Measurements from ENCODE around the gene RBM47.
"Not testable (repeated sequence)": the region's sequence is repeated elsewhere in the genome, so short reads cannot be mapped to it uniquely, and the experiment has no call there.

The RBM47 gene

DNA sequence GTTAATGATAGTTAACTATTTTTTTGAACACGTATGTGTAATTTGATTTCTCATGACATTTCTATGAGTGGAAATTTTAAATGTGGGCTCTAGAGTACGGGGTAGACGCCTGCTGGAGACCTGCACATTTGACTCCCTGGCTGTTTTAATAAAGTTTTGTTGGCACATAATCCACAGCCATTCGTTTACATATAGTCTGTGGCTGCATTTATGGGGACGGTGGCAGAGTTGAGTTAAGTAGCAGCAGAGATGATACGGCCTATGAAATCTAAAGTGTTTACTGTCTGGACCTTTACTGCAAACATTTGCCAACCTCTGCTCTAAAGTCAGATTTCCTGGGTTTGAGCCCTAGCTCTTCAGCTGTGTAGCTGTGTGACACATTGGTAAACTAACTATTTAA, 175.8 kb downstream of the RBM47 start:
- Histone ChIP-seq H3K4me3 (IDR thresholded peaks at IDR 0.05; ENCODE audit: insufficient read depth, low read depth, low read length) (no peak overlapping the region), H2AFZ (ENCODE audit: low read depth) (no peak overlapping the region), H3K36me3 (ENCODE audit: insufficient read depth) (no peaks in the 10 kb centered on the region), H3K4me2 (no peak overlapping the region), H3K27me3 (ENCODE audit: insufficient read depth, low read depth) (no peaks in the 10 kb centered on the region), H3K4me1 (ENCODE audit: low read depth, poor library complexity, severe bottlenecking) (peaks cover 44% of the 10 kb centered on the region), H3K9ac (no peak overlapping the region), H3K79me2 (ENCODE audit: insufficient read depth, low read depth) (no peaks in the 10 kb centered on the region), H3K27ac (no peak overlapping the region), H4K20me1 (ENCODE audit: insufficient read depth) (no peaks in the 10 kb centered on the region)
- TF ChIP-seq, protein P1, sequence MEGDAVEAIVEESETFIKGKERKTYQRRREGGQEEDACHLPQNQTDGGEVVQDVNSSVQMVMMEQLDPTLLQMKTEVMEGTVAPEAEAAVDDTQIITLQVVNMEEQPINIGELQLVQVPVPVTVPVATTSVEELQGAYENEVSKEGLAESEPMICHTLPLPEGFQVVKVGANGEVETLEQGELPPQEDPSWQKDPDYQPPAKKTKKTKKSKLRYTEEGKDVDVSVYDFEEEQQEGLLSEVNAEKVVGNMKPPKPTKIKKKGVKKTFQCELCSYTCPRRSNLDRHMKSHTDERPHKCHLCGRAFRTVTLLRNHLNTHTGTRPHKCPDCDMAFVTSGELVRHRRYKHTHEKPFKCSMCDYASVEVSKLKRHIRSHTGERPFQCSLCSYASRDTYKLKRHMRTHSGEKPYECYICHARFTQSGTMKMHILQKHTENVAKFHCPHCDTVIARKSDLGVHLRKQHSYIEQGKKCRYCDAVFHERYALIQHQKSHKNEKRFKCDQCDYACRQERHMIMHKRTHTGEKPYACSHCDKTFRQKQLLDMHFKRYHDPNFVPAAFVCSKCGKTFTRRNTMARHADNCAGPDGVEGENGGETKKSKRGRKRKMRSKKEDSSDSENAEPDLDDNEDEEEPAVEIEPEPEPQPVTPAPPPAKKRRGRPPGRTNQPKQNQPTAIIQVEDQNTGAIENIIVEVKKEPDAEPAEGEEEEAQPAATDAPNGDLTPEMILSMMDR (conservative IDR thresholded peaks at IDR 0.05; ENCODE audit: low read depth, low read length): no peak

DNA sequence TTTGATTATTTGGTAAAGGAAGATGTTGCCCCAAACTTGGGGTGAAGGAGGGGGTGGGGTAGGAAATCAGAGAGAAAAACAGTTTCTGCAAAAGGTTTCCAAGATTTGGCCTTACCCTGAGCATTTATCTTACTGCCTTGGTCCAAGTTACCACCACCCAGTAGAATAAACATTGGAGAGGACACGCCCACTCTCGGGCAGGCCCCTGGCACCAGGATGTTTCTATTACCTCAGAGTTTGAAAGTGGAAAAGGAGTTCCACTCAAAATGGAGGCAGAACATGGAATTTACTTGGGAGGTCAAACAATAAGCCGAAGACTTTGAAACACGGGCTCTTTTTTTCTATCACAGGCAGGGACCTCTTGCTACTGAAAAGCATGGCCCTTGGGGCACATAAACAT, 180.8 kb downstream of the RBM47 start:
- no peak overlapping the region for H3K9ac ChIP-seq
- H3K27ac ChIP-seq: no peak overlapping the region
- peaks cover 46% of the 10 kb centered on the region for H3K4me1 ChIP-seq (ENCODE audit: low read depth, poor library complexity, severe bottlenecking)
- no peak overlapping the region for H3K4me3 ChIP-seq (IDR thresholded peaks at IDR 0.05; ENCODE audit: insufficient read depth, low read depth, low read length)
- no peaks in the 10 kb centered on the region for H4K20me1 ChIP-seq (ENCODE audit: insufficient read depth)
- no peaks in the 10 kb centered on the region for H3K79me2 ChIP-seq (ENCODE audit: insufficient read depth, low read depth)
- H2AFZ ChIP-seq (ENCODE audit: low read depth): no peak overlapping the region
- no peak overlapping the region for H3K4me2 ChIP-seq
- H3K36me3 ChIP-seq (ENCODE audit: insufficient read depth): no peaks in the 10 kb centered on the region
- TF ChIP-seq, protein P1 (conservative IDR thresholded peaks at IDR 0.05; ENCODE audit: low read depth, low read length): no peak
- H3K27me3 ChIP-seq (ENCODE audit: insufficient read depth, low read depth): no peaks in the 10 kb centered on the region

DNA sequence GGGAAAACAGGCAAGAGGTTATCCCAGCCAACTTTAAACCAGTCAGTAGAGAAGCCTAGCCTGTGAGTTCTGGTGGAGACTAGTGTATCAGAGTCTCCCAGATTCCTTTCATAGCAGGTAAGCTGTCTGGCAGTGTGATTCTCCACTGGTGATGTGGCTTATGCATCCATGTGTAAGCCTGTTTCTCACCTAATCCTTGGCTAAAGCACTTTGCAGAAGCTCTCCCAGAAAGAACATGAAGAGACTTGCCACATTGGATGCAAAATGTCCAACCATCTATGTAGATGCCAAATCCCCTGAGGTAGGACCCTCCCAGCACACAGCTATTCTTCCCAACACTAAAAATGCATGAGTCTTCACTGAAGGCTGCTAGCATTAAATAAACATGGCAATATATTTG, 182.8 kb downstream of the RBM47 start:
- Histone ChIP-seq H3K36me3 (ENCODE audit: insufficient read depth) (no peaks in the 10 kb centered on the region), H3K9ac (no peak overlapping the region)
- TF ChIP-seq, protein P1 (conservative IDR thresholded peaks at IDR 0.05; ENCODE audit: low read depth, low read length): no peak

DNA sequence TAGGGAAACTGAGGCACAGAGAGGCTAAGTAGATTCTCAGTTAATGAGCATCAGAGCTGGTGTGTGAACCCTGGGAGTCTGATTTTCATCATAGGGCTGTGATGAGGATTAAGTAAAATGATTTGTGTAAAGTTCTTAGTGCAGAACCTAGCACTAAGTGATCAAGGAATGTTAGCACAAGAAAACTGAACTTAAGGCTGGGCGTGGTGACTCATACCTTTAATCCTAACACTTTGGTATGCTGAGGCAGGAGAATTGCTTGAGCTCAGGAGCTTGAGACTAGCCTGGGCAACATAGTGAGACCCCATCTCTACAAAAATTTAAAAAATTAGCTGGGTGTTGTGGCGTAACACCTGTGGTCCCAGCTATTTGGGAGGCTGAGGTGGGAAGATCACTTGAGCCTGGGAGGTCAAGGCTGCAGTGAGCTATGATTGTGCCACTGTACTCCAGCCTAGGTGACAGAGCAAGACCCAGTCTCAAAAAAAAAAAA, 183.4 kb downstream of the RBM47 start:
- peaks cover 36% of the 10 kb centered on the region for H3K4me1 ChIP-seq (ENCODE audit: low read depth, poor library complexity, severe bottlenecking)
- not testable (repeated sequence) for H3K27me3 ChIP-seq (ENCODE audit: insufficient read depth, low read depth); H3K36me3 ChIP-seq (ENCODE audit: insufficient read depth); H4K20me1 ChIP-seq (ENCODE audit: insufficient read depth); H3K4me3 ChIP-seq (IDR thresholded peaks at IDR 0.05; ENCODE audit: insufficient read depth, low read depth, low read length); H2AFZ ChIP-seq (ENCODE audit: low read depth); H3K4me2 ChIP-seq; H3K79me2 ChIP-seq (ENCODE audit: insufficient read depth, low read depth); H3K9ac ChIP-seq; H3K27ac ChIP-seq

More for the DNA sequence above, 182.8 kb downstream of the RBM47 start:
- Histone ChIP-seq H3K27me3 (ENCODE audit: insufficient read depth, low read depth) (no peaks in the 10 kb centered on the region), H3K79me2 (ENCODE audit: insufficient read depth, low read depth) (no peaks in the 10 kb centered on the region), H3K4me2 (no peak overlapping the region), H3K4me3 (IDR thresholded peaks at IDR 0.05; ENCODE audit: insufficient read depth, low read depth, low read length) (no peak overlapping the region), H2AFZ (ENCODE audit: low read depth) (no peak overlapping the region), H4K20me1 (ENCODE audit: insufficient read depth) (no peaks in the 10 kb centered on the region), H3K4me1 (ENCODE audit: low read depth, poor library complexity, severe bottlenecking) (peaks cover 37% of the 10 kb centered on the region), H3K27ac (no peak overlapping the region)

DNA sequence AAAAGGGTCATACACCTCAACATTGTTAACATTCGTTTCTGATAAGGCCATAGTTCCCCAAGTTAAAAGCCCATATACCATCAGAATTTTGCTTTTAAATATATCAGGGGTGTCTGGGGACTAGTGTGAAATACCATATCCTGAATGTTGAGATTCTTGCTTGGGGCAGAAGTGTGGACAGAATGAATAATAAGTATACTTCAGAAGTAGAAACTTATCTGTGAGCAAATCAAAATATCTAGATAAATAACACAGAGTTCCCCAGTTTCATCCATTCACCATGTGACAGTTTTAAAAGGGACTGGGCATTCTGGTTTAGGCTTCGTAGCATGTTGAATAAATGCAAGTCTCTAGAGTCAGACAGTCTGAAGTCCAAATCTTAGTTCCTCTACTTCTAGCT, 184.0 kb downstream of the RBM47 start:
- H4K20me1 ChIP-seq (ENCODE audit: insufficient read depth): no peaks in the 10 kb centered on the region
- no peak overlapping the region for H3K9ac ChIP-seq
- peaks cover 34% of the 10 kb centered on the region for H3K4me1 ChIP-seq (ENCODE audit: low read depth, poor library complexity, severe bottlenecking)
- no peaks in the 10 kb centered on the region for H3K79me2 ChIP-seq (ENCODE audit: insufficient read depth, low read depth)
- no peak overlapping the region for H3K4me3 ChIP-seq (IDR thresholded peaks at IDR 0.05; ENCODE audit: insufficient read depth, low read depth, low read length)
- H3K27ac ChIP-seq: no peak overlapping the region
- TF ChIP-seq, protein P1 (conservative IDR thresholded peaks at IDR 0.05; ENCODE audit: low read depth, low read length): no peak
- no peaks in the 10 kb centered on the region for H3K36me3 ChIP-seq (ENCODE audit: insufficient read depth)
- no peak overlapping the region for H3K4me2 ChIP-seq
- H3K27me3 ChIP-seq (ENCODE audit: insufficient read depth, low read depth): no peaks in the 10 kb centered on the region
- H2AFZ ChIP-seq (ENCODE audit: low read depth): no peak overlapping the region
